Mesodermal cell (in vitro differentiated cells): ENCODE results near the gene MMP15.

Experiments used
- H3K27ac ChIP-seq: 2 replicates; pipeline ENCODE4 v1.7.0; 2013; ENCODE audit warnings: mild to moderate bottlenecking, low read depth, low read length, moderate library complexity; ENCODE audit not compliant: severe bottlenecking
- H3K36me3 ChIP-seq: 2 replicates; pipeline ENCODE4 v1.7.1; 2013; ENCODE audit warnings: mild to moderate bottlenecking, low read length, moderate library complexity; ENCODE audit not compliant: control insufficient read depth, insufficient read depth
- H3K4me1 ChIP-seq: one replicate; pipeline ENCODE4 v1.7.1; 2013; ENCODE audit warnings: mild to moderate bottlenecking, low read length; ENCODE audit not compliant: insufficient read depth, control insufficient read depth, poor library complexity, severe bottlenecking
- H3K4me3 ChIP-seq: 2 replicates; pipeline ENCODE4 v1.7.0; 2013; ENCODE audit warnings: low read length, control low read depth, mild to moderate bottlenecking; ENCODE audit not compliant: insufficient read depth, poor library complexity, severe bottlenecking; ENCODE audit errors: extremely low read depth
- H3K9me3 ChIP-seq: 2 replicates; pipeline ENCODE4 v1.7.1; 2013; ENCODE audit warnings: mild to moderate bottlenecking, low read length, moderate library complexity; ENCODE audit not compliant: control insufficient read depth
- WGBS, 2 experiments: methylation state at CpG; one replicate each; pipeline ENCODE4 v1.1.5; 2013; ENCODE audit warnings: missing lambda C conversion rate in 2 of 2; ENCODE audit not compliant: insufficient coverage in 2 of 2; 5-methylcytosine and 5-hydroxymethylcytosine counted together

Gene MMP15

GRCh38 chr16:58027916-58028455, 2.4 kb downstream of the MMP15 start:
- no peaks in the 10 kb centered on the region for H3K9me3 ChIP-seq
- peaks cover 43% of the 10 kb centered on the region for H3K4me1 ChIP-seq
- 82 to 86% methylated on average over 5 to 6 of the region's 8 CpGs for WGBS, 2 experiments
- H3K27ac ChIP-seq: no peak overlapping the region
- peak overlapping the region; percentile 71 for H3K4me3 ChIP-seq
- peaks cover 10% of the 10 kb centered on the region for H3K36me3 ChIP-seq

GRCh38 chr16:58028541-58029070, 3.1 kb downstream of the MMP15 start:
- H3K36me3 ChIP-seq: peaks cover 10% of the 10 kb centered on the region
- H3K27ac ChIP-seq: no peak overlapping the region
- H3K4me1 ChIP-seq: peaks cover 41% of the 10 kb centered on the region
- no peaks in the 10 kb centered on the region for H3K9me3 ChIP-seq
- H3K4me3 ChIP-seq: no peak overlapping the region
- 82 to 89% methylated on average over 5 to 6 of the region's 6 CpGs for WGBS, 2 experiments

GRCh38 chr16:58029410-58029809, 3.9 kb downstream of the MMP15 start:
- peaks cover 10% of the 10 kb centered on the region for H3K36me3 ChIP-seq
- H3K27ac ChIP-seq: no peak overlapping the region
- H3K9me3 ChIP-seq: no peaks in the 10 kb centered on the region
- WGBS, 2 experiments: 60 to 80% methylated on average over 1 of the region's 2 CpGs
- H3K4me1 ChIP-seq: peaks cover 50% of the 10 kb centered on the region
- H3K4me3 ChIP-seq: no peak overlapping the region

GRCh38 chr16:58030136-58030840, 4.7 kb downstream of the MMP15 start:
- H3K9me3 ChIP-seq: no peaks in the 10 kb centered on the region
- H3K36me3 ChIP-seq: peaks cover 10% of the 10 kb centered on the region
- H3K27ac ChIP-seq: no peak overlapping the region
- 96 to 97% methylated on average over 10 to 11 of the region's 11 CpGs for WGBS, 2 experiments
- H3K4me3 ChIP-seq: no peak overlapping the region
- H3K4me1 ChIP-seq: peaks cover 46% of the 10 kb centered on the region

- no peak overlapping the region for H3K4me3 ChIP-seq
- H3K9me3 ChIP-seq: no peaks in the 10 kb centered on the region
- H3K4me1 ChIP-seq: peaks cover 46% of the 10 kb centered on the region
- whole genome bisulfite sequencing, 2 experiments: 72 to 86% methylated on average over 10 to 12 of the region's 14 CpGs
- no peak overlapping the region for H3K27ac ChIP-seq
- H3K36me3 ChIP-seq: peaks cover 10% of the 10 kb centered on the region
Observed at GRCh38 chr16:58031016-58031800, 5.7 kb downstream of the MMP15 start.

- H3K4me1 ChIP-seq: peaks cover 43% of the 10 kb centered on the region
- H3K9me3 ChIP-seq: no peaks in the 10 kb centered on the region
- H3K4me3 ChIP-seq: no peak overlapping the region
- 69 to 84% methylated on average over 7 of the region's 15 CpGs for WGBS, 2 experiments
- peaks cover 20% of the 10 kb centered on the region for H3K36me3 ChIP-seq
- H3K27ac ChIP-seq: peak overlapping the region; percentile 89
Observed at GRCh38 chr16:58032710-58033293, 7.2 kb downstream of the MMP15 start.

GRCh38 chr16:58034128-58034685, 8.7 kb downstream of the MMP15 start:
- H3K36me3 ChIP-seq: peaks cover 30% of the 10 kb centered on the region
- H3K9me3 ChIP-seq: no peaks in the 10 kb centered on the region
- no peak overlapping the region for H3K27ac ChIP-seq
- no peak overlapping the region for H3K4me3 ChIP-seq
- peaks cover 35% of the 10 kb centered on the region for H3K4me1 ChIP-seq
- 94 to 95% methylated on average over 11 to 14 of the region's 14 CpGs for WGBS, 2 experiments

GRCh38 chr16:58034774-58035173, 9.2 kb downstream of the MMP15 start:
- Histone ChIP-seq H3K4me1 (peaks cover 35% of the 10 kb centered on the region), H3K4me3 (no peak overlapping the region), H3K36me3 (peaks cover 33% of the 10 kb centered on the region), H3K27ac (no peak overlapping the region), H3K9me3 (no peaks in the 10 kb centered on the region)
- WGBS, 2 experiments: 85 to 94% methylated on average over 5 of the region's 11 CpGs

- no peaks in the 10 kb centered on the region for H3K9me3 ChIP-seq
- H3K4me3 ChIP-seq: no peak overlapping the region
- H3K36me3 ChIP-seq: peaks cover 34% of the 10 kb centered on the region
- no peak overlapping the region for H3K27ac ChIP-seq
- H3K4me1 ChIP-seq: peaks cover 34% of the 10 kb centered on the region
- 88 to 94% methylated on average over 12 to 13 of the region's 14 CpGs for WGBS, 2 experiments
Observed at GRCh38 chr16:58035356-58036170, 10.0 kb downstream of the MMP15 start.

GRCh38 chr16:58036943-58037342, 11.4 kb downstream of the MMP15 start:
- Histone ChIP-seq H3K9me3 (no peaks in the 10 kb centered on the region), H3K4me1 (peaks cover 21% of the 10 kb centered on the region), H3K36me3 (peaks cover 44% of the 10 kb centered on the region), H3K4me3 (no peak overlapping the region), H3K27ac (no peak overlapping the region)
- WGBS, 2 experiments: 82 to 90% methylated on average over 4 to 6 of the region's 6 CpGs
